HG03575 (cell line): ENCODE data around the gene TH.
"Not testable (repeated sequence)": the region's sequence is repeated elsewhere in the genome, so short reads cannot be mapped to it uniquely, and the experiment has no call there.

Experiments used
- ATAC-seq: cut with Tn5 transposase; IDR thresholded peaks from one replicate; pipeline ENCODE4 v1.9.1; 2021; ENCODE audit not compliant: unreplicated experiment, insufficient number of reproducible peaks, low FRiP score; ENCODE audit errors: extremely low read depth

Gene TH

GRCh38 chr11:2198621-2199365 lies 27.2 kb upstream of the TH start:
- ATAC-seq, result no peak

- no peak for ATAC-seq
These were observed 26.3 kb upstream of the TH start for GRCh38 chr11:2197771-2198520.

DNA sequence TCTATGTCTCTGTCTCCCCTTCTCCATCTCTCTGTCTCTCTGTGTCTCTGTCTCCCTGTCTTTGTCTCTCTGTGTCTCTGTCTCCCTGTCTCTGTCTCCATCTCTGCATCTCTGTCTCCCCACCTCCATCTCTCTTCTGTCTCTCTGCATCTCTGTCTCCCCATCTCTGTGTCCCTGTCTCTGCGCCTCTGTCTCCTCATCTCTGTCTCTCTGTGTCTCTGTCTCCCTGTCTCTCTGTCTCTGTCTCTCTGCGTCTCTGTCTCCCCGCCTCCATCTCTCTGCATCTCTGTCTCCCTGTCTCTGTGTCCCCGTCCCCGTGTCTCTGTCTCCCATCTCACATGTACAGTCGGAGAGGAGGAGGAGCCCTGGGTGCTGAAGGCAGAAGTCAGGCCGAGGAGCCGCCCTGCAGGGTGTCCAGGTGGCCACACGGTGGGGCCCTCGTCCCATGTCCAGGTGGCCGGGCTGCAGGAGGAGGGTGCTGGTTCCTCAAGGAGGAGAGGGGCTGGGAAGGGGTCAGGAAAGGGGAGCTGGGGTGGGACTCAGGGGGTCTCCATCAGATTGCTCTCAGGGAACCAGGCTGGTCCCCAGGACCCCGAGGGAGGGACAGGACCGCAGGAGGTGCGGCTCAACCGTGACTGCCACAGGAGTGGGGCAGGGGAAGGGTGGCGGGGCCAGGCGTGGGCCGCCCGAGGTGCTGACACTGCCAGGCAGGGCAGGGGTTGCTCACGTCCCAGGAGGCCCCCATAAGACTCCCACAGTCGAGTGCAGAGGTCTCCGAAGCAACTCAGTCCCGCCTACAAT lies 25.6 kb upstream of the TH start:
- no peak for ATAC-seq

- no peak for ATAC-seq
These were observed 24.1 kb upstream of the TH start for GRCh38 chr11:2195756-2196088.

DNA sequence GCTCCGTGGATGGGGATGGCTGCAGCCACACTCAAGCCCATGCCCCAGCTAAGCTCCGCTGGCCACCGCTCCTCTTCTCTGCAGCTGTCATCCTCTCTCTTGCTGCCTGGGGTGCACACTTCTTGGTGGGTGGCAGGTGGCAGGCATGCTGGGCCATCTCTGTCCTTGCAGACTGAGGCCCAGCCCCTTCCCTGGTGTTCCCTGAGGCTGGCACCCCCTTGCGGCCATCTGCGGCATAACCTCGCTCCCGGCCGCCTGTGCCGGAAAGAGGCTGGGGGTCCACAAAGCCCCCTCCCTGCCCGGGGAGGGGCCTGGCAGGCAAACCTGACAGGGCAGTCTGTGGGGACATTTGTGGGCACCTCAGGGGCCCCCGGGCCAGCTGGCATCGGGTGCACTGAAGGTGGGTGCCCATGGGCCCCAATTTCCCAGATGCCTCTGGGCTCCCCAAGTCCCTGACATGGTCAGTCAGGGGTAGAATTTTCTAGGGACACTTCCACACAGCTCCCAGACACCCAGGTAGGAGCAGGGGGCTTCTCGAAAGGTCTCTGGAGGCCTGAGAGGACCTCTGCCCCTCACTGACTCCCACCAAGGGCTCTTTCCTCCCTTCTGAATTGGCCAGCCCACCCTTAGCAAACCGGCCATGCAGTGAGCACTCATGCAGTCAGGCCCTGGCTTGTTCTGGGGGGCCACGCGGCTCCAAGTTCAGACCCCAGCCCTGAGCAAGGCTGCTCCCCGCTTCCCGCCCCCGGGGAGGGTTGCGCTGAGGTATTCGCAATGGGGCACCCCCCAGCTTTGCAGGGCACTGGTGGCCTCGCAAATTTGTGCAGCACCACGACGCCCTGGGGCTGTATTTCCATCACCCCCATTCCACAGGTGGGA lies 23.5 kb upstream of the TH start:
- ATAC-seq, result no peak

GRCh38 chr11:2193888-2194595 lies 22.4 kb upstream of the TH start:
- not testable (repeated sequence) for ATAC-seq

GRCh38 chr11:2193099-2193887 lies 21.7 kb upstream of the TH start:
- no peak for ATAC-seq

DNA sequence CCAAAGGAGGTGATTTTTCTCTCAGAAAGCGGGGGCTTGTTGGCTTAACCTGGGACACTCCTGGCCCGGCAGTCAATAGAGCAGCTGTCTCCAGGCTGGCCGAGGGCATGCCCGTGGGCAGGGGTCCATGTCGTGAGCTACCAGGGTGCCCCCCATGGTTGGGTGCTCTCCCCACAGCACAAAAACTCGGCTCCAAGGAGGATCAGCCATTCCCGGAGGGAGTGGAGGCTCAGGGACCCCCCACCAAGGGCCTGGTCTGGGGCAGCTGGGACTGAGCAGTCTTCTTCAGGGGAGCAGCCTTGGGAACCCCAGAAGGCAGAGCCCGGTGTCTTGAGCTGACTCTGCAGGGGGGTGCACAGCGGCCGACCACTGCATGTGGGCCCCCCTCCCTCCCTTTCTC lies 20.8 kb upstream of the TH start:
- ATAC-seq, result no peak

- ATAC-seq, result no peak
These were observed 20.3 kb upstream of the TH start for GRCh38 chr11:2191883-2192282.

DNA sequence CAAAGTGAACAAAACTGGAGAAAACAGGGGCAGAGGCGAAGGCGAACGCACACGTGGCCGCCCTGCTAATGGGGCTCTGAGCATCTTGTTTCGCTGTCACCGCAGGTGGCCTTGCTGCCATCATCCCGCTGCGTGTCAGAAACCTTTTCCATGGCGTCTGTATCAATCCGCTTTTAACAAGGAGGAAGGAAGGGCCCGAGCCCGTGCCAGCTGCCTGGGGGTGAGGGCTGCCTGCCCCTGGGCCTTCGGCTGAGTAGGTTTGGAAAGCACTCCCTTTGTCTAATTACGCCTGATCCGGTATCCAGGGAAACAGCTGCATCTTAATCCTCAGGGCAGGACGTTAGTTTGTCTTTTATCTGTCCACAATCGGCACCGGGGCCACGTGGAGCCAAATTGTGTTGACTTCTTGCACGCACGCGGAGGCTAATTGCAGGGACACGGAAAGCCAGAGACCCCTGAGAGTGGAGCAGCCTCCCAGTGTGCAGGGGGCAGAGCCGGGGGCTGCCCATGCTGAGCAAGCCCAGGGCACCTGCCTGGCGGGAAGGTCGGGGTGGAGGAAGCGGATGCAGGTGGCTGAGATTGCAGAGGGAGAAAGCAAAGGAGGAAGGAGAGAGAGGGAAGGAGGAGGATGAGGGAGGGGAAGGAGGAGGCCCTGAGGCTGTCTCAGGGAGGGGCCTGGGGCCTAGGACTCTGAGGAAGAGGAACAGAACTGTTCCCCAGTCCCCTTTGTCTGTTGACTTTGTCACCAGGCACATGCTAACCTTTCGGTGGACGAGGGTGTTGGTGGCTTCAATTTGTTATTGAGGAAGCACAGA lies 19.2 kb upstream of the TH start:
- no peak for ATAC-seq

DNA sequence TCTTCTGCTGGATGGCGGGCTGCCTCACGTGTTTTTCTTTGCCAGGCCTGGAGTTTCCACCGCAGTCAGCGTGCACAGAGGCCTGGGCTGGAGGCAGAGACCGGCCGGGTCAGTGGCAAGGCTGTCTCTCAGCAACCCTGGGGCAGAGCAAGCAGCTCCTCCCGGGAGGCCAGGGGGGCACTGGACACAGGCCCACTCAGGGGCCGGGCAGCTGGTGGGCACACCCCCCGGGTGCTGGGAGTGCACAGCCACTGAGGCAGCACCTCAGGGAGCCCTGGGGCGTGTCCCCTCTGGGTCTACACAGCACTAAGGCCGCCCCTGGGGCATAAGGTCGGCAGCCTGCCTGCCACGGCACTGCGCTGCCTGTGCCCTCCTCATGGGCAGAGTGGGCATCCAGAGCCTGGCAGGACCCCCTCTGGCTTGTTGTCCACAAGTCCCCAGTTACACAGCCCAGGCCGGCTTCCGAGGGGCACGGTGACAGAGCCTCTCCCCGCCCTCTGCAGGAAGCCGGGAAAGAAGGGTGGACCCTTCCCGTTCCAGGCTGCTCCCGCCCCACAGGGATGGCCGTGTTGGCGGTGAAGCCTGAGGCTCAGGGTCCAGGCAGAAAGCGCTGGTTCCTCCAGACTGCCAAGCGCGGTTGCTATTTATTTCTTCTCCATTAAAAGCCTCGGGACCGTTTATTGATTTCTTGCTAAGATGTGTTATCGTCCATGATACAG lies 18.5 kb upstream of the TH start:
- ATAC-seq, result no peak

DNA sequence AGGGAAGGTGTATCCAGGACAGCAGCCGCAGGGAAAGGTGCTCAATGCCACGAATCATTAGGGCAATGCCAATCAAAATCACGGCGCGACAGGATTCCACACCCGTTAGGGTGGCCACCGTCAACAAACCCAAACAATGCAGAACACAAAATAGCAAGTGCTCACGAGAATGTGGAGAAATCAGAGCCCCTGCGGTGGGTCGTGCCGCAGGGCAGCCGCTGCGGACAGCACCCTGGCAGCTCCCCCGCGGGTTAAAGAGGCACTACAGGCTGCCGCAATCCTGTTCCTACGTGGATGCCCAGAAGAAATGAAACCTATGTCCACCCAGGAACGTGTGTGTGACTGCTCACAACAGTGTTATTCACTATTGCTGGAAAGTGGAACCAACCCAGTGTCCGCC lies 17.1 kb upstream of the TH start:
- no peak for ATAC-seq

DNA sequence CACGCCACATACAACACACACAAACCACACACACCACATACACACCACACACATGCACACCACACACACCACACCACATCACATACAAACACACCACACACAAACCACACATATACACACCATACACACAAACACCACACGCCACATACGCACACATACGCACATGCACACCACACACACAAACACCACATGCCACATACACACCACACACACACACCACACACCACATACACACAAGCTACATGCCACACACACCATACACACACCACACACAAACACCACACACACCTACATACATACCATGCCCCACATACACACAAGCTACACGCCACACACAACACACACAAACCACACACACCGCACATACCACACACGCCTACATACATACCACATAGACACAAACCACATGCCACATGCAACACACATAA lies 15.7 kb upstream of the TH start:
- ATAC-seq, result no peak

DNA sequence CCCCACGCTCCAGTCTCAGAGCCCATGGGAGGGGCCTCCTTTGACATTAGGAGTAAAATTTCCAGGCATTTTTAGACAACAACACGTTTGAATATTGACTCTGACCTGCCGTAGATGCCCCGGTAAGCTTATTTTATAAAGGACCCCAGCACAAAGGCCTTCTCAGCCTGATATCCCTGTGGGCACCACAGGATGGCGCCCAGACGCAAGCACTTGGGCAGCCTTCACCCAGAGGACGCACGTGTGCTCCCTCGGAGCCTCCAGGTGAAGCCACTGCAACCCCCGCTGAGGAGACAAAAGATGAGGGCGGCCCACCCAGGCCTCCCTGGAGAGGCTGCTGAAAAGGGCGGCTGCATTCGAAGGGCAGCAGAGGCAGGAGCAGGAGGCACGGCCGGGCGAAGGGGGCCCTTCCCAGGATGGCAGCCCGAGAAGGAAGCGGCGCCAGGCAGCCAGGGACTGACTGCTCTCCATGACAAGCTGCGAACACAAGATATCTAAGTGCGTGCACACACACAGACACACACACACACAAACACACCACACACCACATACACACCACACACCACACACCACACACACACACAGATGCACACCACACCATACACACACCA lies 15.2 kb upstream of the TH start:
- ATAC-seq, result no peak

GRCh38 chr11:2185324-2186085 lies 13.9 kb upstream of the TH start:
- ATAC-seq, result no peak
